Astrocyte of the cerebellum (primary cell): ENCODE data around the gene IGSF8.

Experiments
- DNase-seq: peaks from one replicate; pipeline ENCODE4 v3.0.0-alpha.2; 2011; ENCODE audit warnings: low read depth
- H3K4me3 ChIP-seq: 2 replicates; pipeline ENCODE4 v1.5.1; 2011; ENCODE audit warnings: mild to moderate bottlenecking, low read depth, low read length, moderate library complexity
- in situ Hi-C: cut with HindIII; loops from 2 replicates; pipeline ENCODE4 v1.10.0; 2017; ENCODE audit warnings: low sequenced_read_pairs
- TF ChIP-seq, protein P1 (sequence below): IDR thresholded peaks from 2 replicates; pipeline ENCODE4 v1.5.1; 2012; ENCODE audit warnings: low read length, low read depth, moderate library complexity, mild to moderate bottlenecking; ENCODE audit errors: missing control alignments

The IGSF8 gene

DNA sequence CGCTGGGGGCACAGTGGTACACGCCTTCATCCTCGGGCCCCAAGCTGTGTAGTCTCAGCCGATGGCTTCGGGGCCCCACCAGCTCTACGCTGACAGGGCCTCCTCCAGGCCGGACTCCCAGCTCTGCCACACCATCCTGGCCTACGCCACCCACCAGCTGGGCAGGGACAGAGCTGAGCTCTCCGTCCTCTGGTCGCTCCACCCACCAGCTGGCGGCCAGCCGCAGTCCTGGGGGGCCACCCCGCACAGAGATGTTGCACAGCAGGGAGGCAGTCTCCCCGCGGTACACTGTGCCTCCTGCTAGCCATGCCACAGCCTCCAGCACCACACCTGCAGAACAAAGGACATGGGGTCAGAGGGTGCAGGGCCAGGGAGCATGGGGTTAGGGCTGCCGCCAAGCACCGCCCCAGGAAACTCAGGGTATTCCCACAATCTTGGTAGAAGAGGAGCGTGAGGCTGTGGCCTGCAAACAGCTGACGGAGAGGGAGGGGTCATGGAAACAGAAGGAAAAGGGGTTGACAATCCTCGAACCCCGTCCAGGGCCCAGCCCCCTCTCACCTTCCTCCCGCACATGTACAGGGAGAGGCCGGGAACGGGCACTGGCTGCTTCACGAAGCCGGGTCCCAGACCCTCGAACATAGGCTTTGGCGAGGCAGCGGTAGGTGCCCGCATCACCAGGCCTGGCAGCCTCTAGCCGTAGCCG, 5.9 kb downstream of the IGSF8 start:
- no peak for DNase-seq
- H3K4me3 ChIP-seq = no peak overlapping the region
- TF ChIP-seq, protein P1, sequence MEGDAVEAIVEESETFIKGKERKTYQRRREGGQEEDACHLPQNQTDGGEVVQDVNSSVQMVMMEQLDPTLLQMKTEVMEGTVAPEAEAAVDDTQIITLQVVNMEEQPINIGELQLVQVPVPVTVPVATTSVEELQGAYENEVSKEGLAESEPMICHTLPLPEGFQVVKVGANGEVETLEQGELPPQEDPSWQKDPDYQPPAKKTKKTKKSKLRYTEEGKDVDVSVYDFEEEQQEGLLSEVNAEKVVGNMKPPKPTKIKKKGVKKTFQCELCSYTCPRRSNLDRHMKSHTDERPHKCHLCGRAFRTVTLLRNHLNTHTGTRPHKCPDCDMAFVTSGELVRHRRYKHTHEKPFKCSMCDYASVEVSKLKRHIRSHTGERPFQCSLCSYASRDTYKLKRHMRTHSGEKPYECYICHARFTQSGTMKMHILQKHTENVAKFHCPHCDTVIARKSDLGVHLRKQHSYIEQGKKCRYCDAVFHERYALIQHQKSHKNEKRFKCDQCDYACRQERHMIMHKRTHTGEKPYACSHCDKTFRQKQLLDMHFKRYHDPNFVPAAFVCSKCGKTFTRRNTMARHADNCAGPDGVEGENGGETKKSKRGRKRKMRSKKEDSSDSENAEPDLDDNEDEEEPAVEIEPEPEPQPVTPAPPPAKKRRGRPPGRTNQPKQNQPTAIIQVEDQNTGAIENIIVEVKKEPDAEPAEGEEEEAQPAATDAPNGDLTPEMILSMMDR = no peak
- in situ Hi-C loops = no loop called here

DNA sequence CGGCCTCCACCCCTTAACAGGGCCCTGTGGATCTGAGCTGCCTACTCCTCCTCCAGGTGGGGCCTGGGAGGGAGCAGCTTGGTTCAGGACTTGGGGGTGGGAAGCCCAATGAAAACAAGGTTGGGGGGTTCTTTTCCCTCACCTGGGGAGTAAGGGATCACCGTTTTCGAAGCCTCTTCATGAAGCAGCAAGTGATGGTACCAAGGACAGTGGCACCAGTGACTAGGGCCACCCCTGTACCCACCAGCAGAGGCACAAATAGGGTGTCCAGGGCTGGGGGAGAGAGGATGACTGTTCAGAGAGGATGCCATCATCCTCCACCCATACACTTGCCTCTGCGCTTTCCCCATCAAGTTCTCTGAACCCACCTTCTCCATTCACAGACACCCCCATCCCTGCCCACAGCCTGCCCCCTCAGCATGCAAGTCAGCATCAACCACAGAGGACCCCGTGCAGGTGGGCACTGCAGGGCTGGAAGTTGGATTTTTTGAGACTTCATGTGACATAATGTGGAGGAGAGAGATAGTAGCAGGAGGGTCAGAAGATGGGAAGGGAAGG, 6.7 kb downstream of the IGSF8 start:
- no peak overlapping the region for H3K4me3 ChIP-seq
- in situ Hi-C loops = no loop called here
- DNase-seq = no peak
- TF ChIP-seq, protein P1 = no peak

DNA sequence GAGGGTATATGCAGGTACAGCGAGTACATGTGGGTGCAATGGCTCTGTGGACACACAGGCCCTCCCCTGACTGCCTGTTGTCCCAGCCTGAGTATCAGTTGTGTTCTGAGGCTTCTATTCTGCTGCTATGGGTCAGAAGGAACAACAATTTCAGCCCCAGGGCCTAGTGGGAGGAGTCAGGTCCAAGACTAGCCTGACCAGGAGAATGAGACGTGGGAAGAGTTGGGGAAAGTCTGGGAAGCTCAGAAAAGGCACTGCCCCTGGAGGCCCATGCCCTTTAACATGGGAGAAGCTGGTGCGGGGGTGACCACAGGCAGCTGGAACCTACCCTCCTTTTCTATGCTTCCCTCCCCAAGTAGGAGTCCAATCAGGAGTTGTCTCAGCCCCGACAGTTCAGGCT, 7.7 kb downstream of the IGSF8 start:
- DNase-seq = no peak
- H3K4me3 ChIP-seq = no peak overlapping the region
- TF ChIP-seq, protein P1 = no peak
- in situ Hi-C loops = no loop called here

DNA sequence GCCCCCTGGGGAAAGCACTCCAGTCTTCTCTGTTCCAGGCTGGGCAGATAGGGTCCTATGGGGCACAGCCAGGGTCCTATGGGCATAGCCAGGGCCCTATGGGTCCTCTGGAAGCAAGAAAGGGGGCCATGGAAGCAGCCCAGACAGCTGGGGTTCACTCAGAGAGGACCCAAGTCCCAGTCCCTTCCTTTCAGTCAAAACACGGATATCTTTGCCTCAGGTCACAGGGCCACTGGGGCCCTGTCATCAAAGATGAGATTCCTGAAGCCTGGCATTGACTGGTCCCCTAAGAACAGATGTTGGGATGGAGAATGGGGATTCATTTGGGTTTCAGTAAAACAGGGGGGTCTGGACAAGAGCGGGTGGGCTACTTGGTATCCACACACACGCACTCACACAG, 8.5 kb downstream of the IGSF8 start:
- no peak overlapping the region for H3K4me3 ChIP-seq
- TF ChIP-seq, protein P1 = no peak
- DNase-seq = no peak
- in situ Hi-C loops = no loop called here

DNA sequence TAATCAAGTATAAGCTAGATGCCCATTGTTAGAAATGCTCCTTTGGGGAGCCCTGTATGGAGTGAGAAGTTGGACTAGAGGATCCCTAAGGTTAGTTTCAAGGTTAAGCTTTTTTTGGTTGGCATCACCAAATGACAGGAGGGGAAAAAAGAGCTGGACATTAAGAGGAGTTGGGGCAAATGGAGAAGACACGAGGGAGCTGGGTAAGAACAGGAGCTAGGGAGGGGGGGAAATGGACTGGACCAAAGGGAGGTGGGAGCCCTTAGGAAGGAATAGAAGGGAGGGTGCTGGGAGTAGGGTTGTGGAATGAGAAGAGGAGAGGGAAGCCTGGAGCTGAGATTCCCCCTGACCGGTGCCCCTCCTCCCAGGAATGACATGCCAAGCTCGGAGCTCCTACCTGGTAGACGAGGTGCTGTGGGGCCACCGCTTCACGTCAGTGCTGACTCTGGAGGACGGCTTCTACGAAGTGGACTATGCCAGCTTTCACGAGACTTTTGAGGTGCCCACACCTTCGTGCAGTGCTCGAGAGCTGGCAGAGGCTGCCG, 11.2 kb downstream of the IGSF8 start:
- in situ Hi-C loops = no loop called here

DNA sequence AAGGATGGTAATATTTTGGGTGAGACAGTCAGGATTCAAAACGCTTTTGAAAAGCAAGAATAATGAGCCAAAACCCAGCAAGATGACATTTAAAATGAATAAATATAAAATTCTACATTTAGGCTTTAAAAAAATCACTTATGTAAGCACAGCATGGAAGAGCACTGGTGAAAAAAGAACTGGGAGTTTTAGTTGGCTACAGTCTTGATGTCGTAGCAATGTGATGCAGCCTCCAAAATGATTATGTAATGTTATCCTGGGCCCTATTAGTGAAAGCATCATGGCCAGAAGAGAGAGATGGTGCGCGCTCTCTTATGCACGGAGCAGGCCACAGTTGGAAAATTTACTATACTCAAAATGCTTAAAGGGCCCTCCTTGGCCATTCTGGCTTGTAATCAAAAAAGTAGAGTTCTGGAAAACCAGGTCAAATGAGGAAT, 11.9 kb downstream of the IGSF8 start:
- TF ChIP-seq, protein P1 = no peak
- in situ Hi-C loops = no loop called here
- DNase-seq = no peak
- H3K4me3 ChIP-seq = no peak overlapping the region

More for the DNA sequence above, 11.2 kb downstream of the IGSF8 start:
- no peak for DNase-seq
- no peak overlapping the region for H3K4me3 ChIP-seq
- TF ChIP-seq, protein P1 = no peak
